ENCODE results near the gene SLC6A6. TPM values are rescaled to one million over a fixed set of nuclear protein-coding genes. Genes with fewer than 3 reads are reported as not detected.
"Not testable (repeated sequence)": the region's sequence is repeated elsewhere in the genome, so short reads cannot be mapped to it uniquely, and the experiment has no call there.

Gene SLC6A6
- total RNA-seq, 4 donors from 2014 or later, result 15.4 to 37.6 (median 20.9) TPM

DNA sequence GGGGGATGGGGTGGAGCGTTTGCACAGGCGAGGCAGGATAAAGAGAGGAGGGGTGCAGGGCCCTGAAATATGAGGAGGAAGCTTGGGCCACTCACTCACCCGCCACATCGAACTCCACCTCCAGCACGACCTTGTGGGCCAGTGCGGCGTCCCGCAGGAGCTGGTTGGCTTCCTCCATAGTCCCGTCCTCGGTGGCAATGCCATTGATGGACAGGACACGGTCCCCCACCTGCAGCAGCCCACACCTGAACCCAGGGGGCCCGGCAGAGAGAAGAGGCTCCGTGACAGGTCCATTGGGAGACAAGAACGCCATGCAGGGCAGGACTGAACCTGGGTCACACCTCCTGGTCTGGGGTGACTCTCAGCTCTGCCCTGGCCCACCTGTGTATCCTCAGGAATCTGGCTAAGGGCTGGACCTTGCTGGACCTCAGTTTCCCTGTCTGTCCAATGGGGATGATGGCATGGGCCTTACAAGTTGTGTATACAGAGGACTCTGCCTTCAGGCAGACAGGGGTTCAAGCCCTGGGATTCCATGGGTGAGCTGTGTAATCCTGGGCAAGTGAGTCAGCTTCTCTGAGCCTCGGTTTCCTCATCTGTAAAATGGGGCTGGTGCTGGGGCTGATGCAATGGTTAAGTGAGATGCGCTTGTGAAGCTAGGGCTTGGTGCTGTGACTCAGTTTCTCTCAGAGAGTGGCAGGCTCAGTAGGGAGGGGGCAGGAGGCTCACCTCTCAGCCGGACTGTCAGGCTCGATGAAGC lies 111.3 kb downstream of the SLC6A6 start:
- no peak overlapping the region for H3K4me3 ChIP-seq
- H3K9me3 ChIP-seq, result no peaks in the 10 kb centered on the region
- H3K4me1 ChIP-seq, result peaks cover 0 to 4% (median 0%) of the 10 kb centered on the region in 3 donors
- no peaks in the 10 kb centered on the region for H3K36me3 ChIP-seq
- TF ChIP-seq, protein P1, sequence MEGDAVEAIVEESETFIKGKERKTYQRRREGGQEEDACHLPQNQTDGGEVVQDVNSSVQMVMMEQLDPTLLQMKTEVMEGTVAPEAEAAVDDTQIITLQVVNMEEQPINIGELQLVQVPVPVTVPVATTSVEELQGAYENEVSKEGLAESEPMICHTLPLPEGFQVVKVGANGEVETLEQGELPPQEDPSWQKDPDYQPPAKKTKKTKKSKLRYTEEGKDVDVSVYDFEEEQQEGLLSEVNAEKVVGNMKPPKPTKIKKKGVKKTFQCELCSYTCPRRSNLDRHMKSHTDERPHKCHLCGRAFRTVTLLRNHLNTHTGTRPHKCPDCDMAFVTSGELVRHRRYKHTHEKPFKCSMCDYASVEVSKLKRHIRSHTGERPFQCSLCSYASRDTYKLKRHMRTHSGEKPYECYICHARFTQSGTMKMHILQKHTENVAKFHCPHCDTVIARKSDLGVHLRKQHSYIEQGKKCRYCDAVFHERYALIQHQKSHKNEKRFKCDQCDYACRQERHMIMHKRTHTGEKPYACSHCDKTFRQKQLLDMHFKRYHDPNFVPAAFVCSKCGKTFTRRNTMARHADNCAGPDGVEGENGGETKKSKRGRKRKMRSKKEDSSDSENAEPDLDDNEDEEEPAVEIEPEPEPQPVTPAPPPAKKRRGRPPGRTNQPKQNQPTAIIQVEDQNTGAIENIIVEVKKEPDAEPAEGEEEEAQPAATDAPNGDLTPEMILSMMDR (IDR thresholded peaks at IDR 0.05), result no peak
- TF ChIP-seq POLR2AphosphoS5 (IDR thresholded peaks at IDR 0.05) (no peak), EP300 (IDR thresholded peaks at IDR 0.05) (no peak), POLR2A (IDR thresholded peaks at IDR 0.05) (no peak)
- H3K27ac ChIP-seq, result no peak overlapping the region
- 40% methylated on average over 1 of the region's 18 CpGs; no CpG with 5 or more reads in 1 of the 2 donors for WGBS, 2 donors (ENCODE audit: low coverage in 1 of 2)
- no peak for ATAC-seq
- no peaks in the 10 kb centered on the region for H3K27me3 ChIP-seq

DNA sequence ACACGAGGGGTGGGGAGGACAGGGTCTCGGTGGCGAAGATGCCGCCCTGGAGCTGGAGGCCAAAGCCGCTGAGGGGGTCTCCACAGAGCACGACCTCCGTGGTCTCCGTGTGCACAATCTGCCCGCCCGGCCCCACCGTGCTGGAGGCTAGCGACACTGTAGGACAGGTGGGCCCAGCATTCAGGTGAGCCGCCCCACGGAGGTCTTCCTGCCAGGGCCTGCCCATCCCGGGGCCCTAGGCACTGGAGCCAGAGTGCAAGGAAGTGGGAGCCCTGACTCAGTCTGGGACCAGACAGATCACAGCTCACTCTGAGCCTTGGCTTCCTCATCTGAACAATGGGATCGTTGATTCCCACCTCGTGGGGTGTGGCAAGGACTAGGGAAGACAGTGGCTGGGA lies 111.9 kb downstream of the SLC6A6 start:
- H3K36me3 ChIP-seq, result no peaks in the 10 kb centered on the region
- no peak overlapping the region for H3K27ac ChIP-seq
- no peaks in the 10 kb centered on the region for H3K9me3 ChIP-seq
- H3K4me3 ChIP-seq, result no peak overlapping the region
- H3K4me1 ChIP-seq, result no peaks in the 10 kb centered on the region
- H3K27me3 ChIP-seq, result no peaks in the 10 kb centered on the region
- whole genome bisulfite sequencing, 2 donors (ENCODE audit: low coverage in 1 of 2), result 54% methylated on average over 2 of the region's 17 CpGs; no CpG with 5 or more reads in 1 of the 2 donors
- TF ChIP-seq POLR2AphosphoS5 (IDR thresholded peaks at IDR 0.05) (no peak), POLR2A (IDR thresholded peaks at IDR 0.05) (no peak)
- TF ChIP-seq, protein P1 (IDR thresholded peaks at IDR 0.05), result no peak
- no peak for ATAC-seq

DNA sequence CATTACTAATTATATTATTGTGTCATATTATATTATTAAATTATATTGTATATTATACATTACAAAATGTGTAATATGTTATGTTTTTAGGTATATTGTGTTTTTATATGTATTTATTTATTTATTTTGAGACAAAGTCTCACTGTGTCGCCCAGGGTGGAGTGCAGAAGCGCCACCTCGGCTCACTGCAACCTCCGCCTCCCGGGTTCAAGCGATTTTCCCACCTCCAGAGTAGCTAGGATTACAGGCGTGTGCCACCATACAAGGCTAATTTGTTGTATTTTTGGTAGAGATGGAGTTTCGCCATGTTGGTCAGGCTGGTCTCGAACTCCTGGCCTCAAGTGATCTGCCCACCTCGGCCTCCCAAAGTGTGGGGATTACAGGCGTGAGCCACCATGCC lies 113.1 kb downstream of the SLC6A6 start:
- H3K4me3 ChIP-seq, H3K27me3 ChIP-seq, H3K4me1 ChIP-seq, H3K27ac ChIP-seq, H3K36me3 ChIP-seq, H3K9me3 ChIP-seq, ATAC-seq: not testable (repeated sequence)
- 90 to 98% methylated on average over 9 to 11 of the region's 11 CpGs for WGBS, 2 donors (ENCODE audit: low coverage in 1 of 2)

DNA sequence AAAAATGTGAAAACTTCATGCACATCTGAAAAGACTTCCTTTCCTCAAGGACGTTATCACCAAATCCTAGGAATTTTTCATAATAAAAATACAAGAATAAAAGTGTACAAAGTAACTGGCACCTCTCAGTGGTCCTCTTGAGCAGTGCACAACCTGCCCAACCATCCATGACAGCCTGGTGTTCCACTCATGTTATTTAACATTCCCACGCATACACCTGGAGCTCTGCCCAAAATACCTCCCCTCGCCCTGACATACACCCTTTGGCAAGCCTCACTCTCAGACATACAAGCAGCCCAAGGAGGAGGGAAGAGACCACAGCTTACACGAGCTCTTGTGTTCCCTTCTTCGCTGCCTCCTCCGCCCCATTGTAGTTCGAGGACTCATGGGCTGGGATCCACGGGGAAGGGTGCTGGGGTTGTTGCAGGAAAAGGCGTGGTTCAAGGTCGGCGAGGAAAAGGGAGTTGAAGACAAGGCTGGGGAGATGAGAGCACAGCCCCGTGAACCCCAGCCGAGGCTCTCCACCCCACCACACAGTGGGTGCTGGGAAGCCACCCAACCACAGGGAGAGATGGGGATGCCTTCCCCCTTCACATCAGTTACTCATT lies 114.4 kb downstream of the SLC6A6 start:
- no peaks in the 10 kb centered on the region for H3K9me3 ChIP-seq
- H3K27me3 ChIP-seq, result no peaks in the 10 kb centered on the region
- 79 to 96% methylated on average over 3 to 8 of the region's 13 CpGs for WGBS, 2 donors (ENCODE audit: low coverage in 1 of 2)
- no peak overlapping the region for H3K27ac ChIP-seq
- no peak overlapping the region for H3K4me3 ChIP-seq
- H3K36me3 ChIP-seq, result no peaks in the 10 kb centered on the region
- no peak for ATAC-seq
- H3K4me1 ChIP-seq, result peaks cover 0 to 4% (median 0%) of the 10 kb centered on the region in 3 donors
- TF ChIP-seq EP300 (IDR thresholded peaks at IDR 0.05), result no peak
- no peak for TF ChIP-seq POLR2A (IDR thresholded peaks at IDR 0.05)
- TF ChIP-seq, protein P1 (IDR thresholded peaks at IDR 0.05), result no peak
- TF ChIP-seq POLR2AphosphoS5 (IDR thresholded peaks at IDR 0.05), result no peak

DNA sequence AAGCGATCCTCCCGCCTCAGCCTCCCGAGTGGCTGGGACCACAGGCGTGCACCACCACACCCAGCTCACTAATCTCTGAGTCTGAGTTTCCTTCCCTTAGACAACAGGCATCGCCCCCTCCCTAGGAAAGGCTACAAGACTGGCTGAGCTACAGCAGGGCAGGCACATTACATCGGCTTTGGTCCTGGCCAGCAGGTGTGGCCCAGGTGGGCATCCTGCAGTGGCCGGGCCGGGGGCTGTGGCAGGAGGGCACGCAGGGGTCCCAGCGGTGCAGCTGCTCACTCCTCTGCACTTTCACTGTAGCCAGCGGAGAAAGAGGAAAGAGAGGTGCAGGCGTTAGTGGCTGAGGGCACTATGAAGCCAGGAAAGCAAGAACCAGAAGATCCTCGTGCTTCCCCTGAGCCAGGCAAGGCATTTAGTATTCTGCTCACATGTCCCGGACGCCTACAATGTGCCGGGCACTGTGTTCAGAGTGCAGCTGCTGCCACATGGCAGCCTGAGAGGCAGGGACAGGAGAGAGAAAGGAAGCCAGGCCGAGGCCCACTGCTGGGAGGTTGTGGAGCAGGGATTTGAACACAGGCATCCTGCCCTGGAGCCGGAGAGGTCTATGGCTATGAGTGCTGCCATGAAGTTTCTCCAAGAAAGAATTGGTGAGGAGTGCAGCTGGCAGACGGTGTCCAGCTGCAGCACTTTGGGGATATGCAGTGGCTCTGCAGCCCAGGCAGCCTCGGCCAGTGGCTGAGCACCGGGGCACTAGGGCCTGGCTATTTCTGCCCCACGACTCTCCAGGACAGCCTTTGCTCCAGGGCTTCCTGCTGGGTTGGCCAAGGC lies 115.4 kb downstream of the SLC6A6 start:
- no peaks in the 10 kb centered on the region for H3K9me3 ChIP-seq
- H3K36me3 ChIP-seq, result no peaks in the 10 kb centered on the region
- H3K27me3 ChIP-seq, result no peaks in the 10 kb centered on the region
- peaks cover 0 to 14% (median 3%) of the 10 kb centered on the region in 3 donors for H3K4me1 ChIP-seq
- ATAC-seq, result no peak
- H3K27ac ChIP-seq, result no peak overlapping the region
- H3K4me3 ChIP-seq, result no peak overlapping the region
- WGBS, 2 donors (ENCODE audit: low coverage in 1 of 2), result 58 to 69% methylated on average over 3 to 6 of the region's 22 CpGs
- TF ChIP-seq, protein P1 (IDR thresholded peaks at IDR 0.05), result no peak
- TF ChIP-seq POLR2A (IDR thresholded peaks at IDR 0.05) (no peak), EP300 (IDR thresholded peaks at IDR 0.05) (no peak), POLR2AphosphoS5 (IDR thresholded peaks at IDR 0.05) (no peak)

Data from gastroesophageal sphincter (tissue), 4 donors.